DLD1 (cell line): ENCODE measurements around the gene COL11A2.
"Not testable (repeated sequence)": the region's sequence is repeated elsewhere in the genome, so short reads cannot be mapped to it uniquely, and the experiment has no call there.

Experiments used
- in situ Hi-C: cut with HindIII; loops from 2 replicates; pipeline ENCODE4 v1.10.0; 2017; ENCODE audit warnings: low sequenced_read_pairs

COL11A2 gene

GRCh38 chr6:33160096-33160495 is 32.2 kb downstream of the COL11A2 start:
- in situ Hi-C loops = no loop called here

GRCh38 chr6:33156964-33157363 is 35.3 kb downstream of the COL11A2 start:
- in situ Hi-C loops = no loop called here

- in situ Hi-C loops = no loop called here
These were observed 35.7 kb downstream of the COL11A2 start for GRCh38 chr6:33156561-33156960.

- in situ Hi-C loops = no loop called here
These were observed 37.9 kb downstream of the COL11A2 start for GRCh38 chr6:33154349-33154748.

GRCh38 chr6:33151050-33151449 is 41.2 kb downstream of the COL11A2 start:
- in situ Hi-C loops = no loop called here

GRCh38 chr6:33150560-33150959 is 41.7 kb downstream of the COL11A2 start:
- in situ Hi-C loops = not testable (repeated sequence)

- in situ Hi-C loops = loop anchor here (25.0 kb wide), 1 partner anchor 114 kb away; the partner anchor contains the start of genes RPS18 and VPS52
These were observed 44.2 kb downstream of the COL11A2 start for GRCh38 chr6:33147807-33148666.

- in situ Hi-C loops = loop anchor here (25.0 kb wide), 1 partner anchor 118 kb away; the partner anchor contains the start of genes RPS18 and VPS52
These were observed 47.9 kb downstream of the COL11A2 start for GRCh38 chr6:33144373-33144772.

- in situ Hi-C loops = loop anchor here (25.0 kb wide), 1 partner anchor 119 kb away; the partner anchor contains the start of genes RPS18 and VPS52
These were observed 49.0 kb downstream of the COL11A2 start for GRCh38 chr6:33143113-33143770.

GRCh38 chr6:33142501-33143070 is 49.7 kb downstream of the COL11A2 start:
- in situ Hi-C loops = loop anchor here (25.0 kb wide), 1 partner anchor 120 kb away; the partner anchor contains the start of genes RPS18 and VPS52

GRCh38 chr6:33140556-33140955 is 51.7 kb downstream of the COL11A2 start:
- in situ Hi-C loops = loop anchor here (25.0 kb wide), 1 partner anchor 122 kb away; the partner anchor contains the start of genes RPS18 and VPS52

- in situ Hi-C loops = loop anchor here (25.0 kb wide), 1 partner anchor 123 kb away; the partner anchor contains the start of genes RPS18 and VPS52
These were observed 52.6 kb downstream of the COL11A2 start for GRCh38 chr6:33139596-33140206.

GRCh38 chr6:33136310-33136900 is 55.9 kb downstream of the COL11A2 start:
- in situ Hi-C loops = loop anchor here (25.0 kb wide), 1 partner anchor 126 kb away; the partner anchor contains the start of genes RPS18 and VPS52

GRCh38 chr6:33132081-33132524 is 60.2 kb downstream of the COL11A2 start:
- in situ Hi-C loops = loop anchor here (25.0 kb wide), 1 partner anchor 130 kb away; the partner anchor contains the start of genes RPS18 and VPS52

GRCh38 chr6:33128318-33128717 is 63.9 kb downstream of the COL11A2 start:
- in situ Hi-C loops = loop anchor here (25.0 kb wide), 1 partner anchor 134 kb away; the partner anchor contains the start of genes RPS18 and VPS52

GRCh38 chr6:33126101-33126714 is 66.1 kb downstream of the COL11A2 start:
- in situ Hi-C loops = loop anchor here (25.0 kb wide), 1 partner anchor 136 kb away; the partner anchor contains the start of genes RPS18 and VPS52

- in situ Hi-C loops = loop anchor here (25.0 kb wide), 1 partner anchor 137 kb away; the partner anchor contains the start of genes RPS18 and VPS52
These were observed 67.3 kb downstream of the COL11A2 start for GRCh38 chr6:33124947-33125346.

- in situ Hi-C loops = no loop called here
These were observed 67.8 kb downstream of the COL11A2 start for GRCh38 chr6:33124525-33124901.

- in situ Hi-C loops = no loop called here
These were observed 68.3 kb downstream of the COL11A2 start for GRCh38 chr6:33123732-33124524.
